Measurements from ENCODE around the gene ABCB1. TPM values are rescaled to one million over a fixed set of nuclear protein-coding genes. Genes with fewer than 3 reads are reported as not detected.

Gene ABCB1
- total RNA-seq (1 to 10 TPM; 7.1 to 8.6 TPM), polyA plus RNA-seq (ENCODE audit: insufficient read depth, low read depth, low replicate concordance) (6.5 TPM)
- long read RNA-seq, donor 1, full-length matches to known transcripts, result 2 of 12 reads
- long read RNA-seq, donor 1, partial matches to known transcripts, result 10 of 12 reads
- long read RNA-seq, donor 1, other reads (novel, unspliced or antisense), result 0 of 12 reads
- long read RNA-seq, donor 2, result 0 reads

- WGBS, 2 donors, result 2% methylated on average over 28 to 61 of the region's 61 CpGs
- intact Hi-C loops (cut with DNase I; ENCODE audit: low total_unique reads), result no loop called here
- H3K27ac ChIP-seq, result no peak within 1 kb of the TSS
- H3K4me3 ChIP-seq, result peak within 1 kb of the TSS; percentile 45 to 49
- peak; percentile 58 for DNase-seq
- no peaks in the 10 kb centered on the region for H3K36me3 ChIP-seq (ENCODE audit: low read depth, missing control alignments)
- TF ChIP-seq CTCF (IDR thresholded peaks at IDR 0.05) (no peak), POLR2A (IDR thresholded peaks at IDR 0.05) (no peak)
- no peaks in the 10 kb centered on the region for H3K4me1 ChIP-seq
- H3K27me3 ChIP-seq, result no peaks in the 10 kb centered on the region
- no peaks in the 10 kb centered on the region for H3K9me3 ChIP-seq
Observed at GRCh38 chr7:87600130-87601124, at the start of gene ABCB1. ABCB1 (minus strand) TSS chr7:87600884; CDS start chr7:87600184, 700 bp downstream.

DNA sequence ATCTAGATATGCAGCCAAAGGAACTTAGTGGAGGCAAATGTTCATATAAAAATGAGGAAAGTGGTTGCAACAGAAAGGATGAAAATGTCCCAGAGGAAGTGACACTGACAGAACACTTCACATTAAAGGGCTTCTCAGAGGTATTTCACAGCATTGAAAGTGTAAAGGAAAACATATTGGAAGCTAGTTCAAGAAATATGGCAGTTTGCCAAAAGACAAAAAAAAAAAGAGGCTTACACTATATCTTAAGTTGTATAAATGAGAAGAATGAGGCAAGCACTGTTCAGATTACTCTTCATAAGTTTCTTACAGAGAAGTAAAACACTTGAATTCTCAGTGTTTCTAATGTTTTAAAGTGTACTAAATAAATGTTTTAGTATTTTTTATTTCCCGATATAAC lies 47.6 kb upstream of the ABCB1 start:
- intact Hi-C loops (cut with DNase I; ENCODE audit: low total_unique reads), result no loop called here
- Histone ChIP-seq H3K4me3 (no peak overlapping the region), H3K27ac (no peak overlapping the region), H3K27me3 (no peaks in the 10 kb centered on the region), H3K36me3 (ENCODE audit: low read depth, missing control alignments) (no peaks in the 10 kb centered on the region), H3K9me3 (no peaks in the 10 kb centered on the region), H3K4me1 (no peaks in the 10 kb centered on the region)
- no peak for TF ChIP-seq CTCF (IDR thresholded peaks at IDR 0.05)
- no peak for TF ChIP-seq POLR2A (IDR thresholded peaks at IDR 0.05)
- 91 to 95% methylated on average over 1 of the region's 1 CpG for whole genome bisulfite sequencing, 2 donors
- no peak for DNase-seq

DNA sequence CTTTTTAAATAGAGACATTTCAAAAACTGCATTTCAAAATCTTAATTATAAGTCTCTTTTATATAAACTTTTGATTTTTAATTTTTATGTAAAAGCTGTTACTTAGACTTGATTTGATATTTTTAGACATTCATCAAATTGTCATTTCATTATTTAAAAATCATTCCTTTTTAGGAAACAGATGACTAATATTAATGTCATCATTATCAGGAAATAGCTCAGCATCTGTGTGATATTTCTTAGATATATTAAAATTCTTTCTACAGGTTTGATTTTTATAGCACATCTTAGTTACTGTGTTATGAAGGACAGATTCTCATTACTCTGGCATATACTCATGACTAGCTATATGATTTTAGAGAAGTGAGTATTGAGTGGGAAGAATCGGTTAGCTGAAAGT lies 44.8 kb upstream of the ABCB1 start:
- DNase-seq, result no peak
- Histone ChIP-seq H3K27ac (no peak overlapping the region), H3K9me3 (no peaks in the 10 kb centered on the region), H3K27me3 (no peaks in the 10 kb centered on the region), H3K4me1 (no peaks in the 10 kb centered on the region), H3K4me3 (no peak overlapping the region), H3K36me3 (ENCODE audit: low read depth, missing control alignments) (no peaks in the 10 kb centered on the region)
- intact Hi-C loops (cut with DNase I; ENCODE audit: low total_unique reads), result no loop called here
- WGBS, 2 donors, result 92% methylated on average over 1 of the region's 1 CpG
- TF ChIP-seq POLR2A (IDR thresholded peaks at IDR 0.05) (no peak), CTCF (IDR thresholded peaks at IDR 0.05) (no peak)

DNA sequence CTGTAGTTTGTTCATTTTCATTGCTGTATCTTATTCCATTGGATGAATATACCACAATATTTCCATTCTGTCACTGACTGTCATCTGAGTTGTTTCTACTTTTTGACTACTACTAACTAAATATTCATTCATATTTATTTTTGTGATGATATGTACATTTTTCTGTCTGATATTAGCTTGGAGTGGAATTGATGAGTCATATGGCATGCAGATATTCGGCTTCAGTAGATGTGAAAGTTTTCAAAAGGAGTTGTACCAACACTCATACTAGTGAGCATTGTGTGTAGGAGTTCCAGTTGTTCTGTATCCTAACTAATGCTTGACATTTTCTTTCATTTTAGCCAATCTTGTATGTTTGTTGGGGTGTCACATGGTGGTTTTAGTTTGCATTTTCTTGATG lies 35.2 kb upstream of the ABCB1 start:
- 94 to 97% methylated on average over 1 of the region's 1 CpG for WGBS, 2 donors
- DNase-seq, result no peak
- Histone ChIP-seq H3K27me3 (no peaks in the 10 kb centered on the region), H3K4me3 (no peak overlapping the region), H3K9me3 (no peaks in the 10 kb centered on the region), H3K27ac (no peak overlapping the region), H3K4me1 (no peaks in the 10 kb centered on the region), H3K36me3 (ENCODE audit: low read depth, missing control alignments) (no peaks in the 10 kb centered on the region)
- intact Hi-C loops (cut with DNase I; ENCODE audit: low total_unique reads), result no loop called here
- TF ChIP-seq POLR2A (IDR thresholded peaks at IDR 0.05) (no peak), CTCF (IDR thresholded peaks at IDR 0.05) (no peak)
